ENCODE data around the gene RRAS2.

RRAS2 gene

GRCh38 chr11:14340721-14341120 lies 18.3 kb downstream of the RRAS2 start:
- no peak overlapping the region for H3K4me3 ChIP-seq (ENCODE audit: low read length)
- TF ChIP-seq, protein P1, sequence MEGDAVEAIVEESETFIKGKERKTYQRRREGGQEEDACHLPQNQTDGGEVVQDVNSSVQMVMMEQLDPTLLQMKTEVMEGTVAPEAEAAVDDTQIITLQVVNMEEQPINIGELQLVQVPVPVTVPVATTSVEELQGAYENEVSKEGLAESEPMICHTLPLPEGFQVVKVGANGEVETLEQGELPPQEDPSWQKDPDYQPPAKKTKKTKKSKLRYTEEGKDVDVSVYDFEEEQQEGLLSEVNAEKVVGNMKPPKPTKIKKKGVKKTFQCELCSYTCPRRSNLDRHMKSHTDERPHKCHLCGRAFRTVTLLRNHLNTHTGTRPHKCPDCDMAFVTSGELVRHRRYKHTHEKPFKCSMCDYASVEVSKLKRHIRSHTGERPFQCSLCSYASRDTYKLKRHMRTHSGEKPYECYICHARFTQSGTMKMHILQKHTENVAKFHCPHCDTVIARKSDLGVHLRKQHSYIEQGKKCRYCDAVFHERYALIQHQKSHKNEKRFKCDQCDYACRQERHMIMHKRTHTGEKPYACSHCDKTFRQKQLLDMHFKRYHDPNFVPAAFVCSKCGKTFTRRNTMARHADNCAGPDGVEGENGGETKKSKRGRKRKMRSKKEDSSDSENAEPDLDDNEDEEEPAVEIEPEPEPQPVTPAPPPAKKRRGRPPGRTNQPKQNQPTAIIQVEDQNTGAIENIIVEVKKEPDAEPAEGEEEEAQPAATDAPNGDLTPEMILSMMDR (IDR thresholded peaks at IDR 0.05; ENCODE audit: insufficient read depth, low read depth, low read length, missing control alignments) = no peak
- DNase-seq (ENCODE audit: low read depth) = no peak

DNA sequence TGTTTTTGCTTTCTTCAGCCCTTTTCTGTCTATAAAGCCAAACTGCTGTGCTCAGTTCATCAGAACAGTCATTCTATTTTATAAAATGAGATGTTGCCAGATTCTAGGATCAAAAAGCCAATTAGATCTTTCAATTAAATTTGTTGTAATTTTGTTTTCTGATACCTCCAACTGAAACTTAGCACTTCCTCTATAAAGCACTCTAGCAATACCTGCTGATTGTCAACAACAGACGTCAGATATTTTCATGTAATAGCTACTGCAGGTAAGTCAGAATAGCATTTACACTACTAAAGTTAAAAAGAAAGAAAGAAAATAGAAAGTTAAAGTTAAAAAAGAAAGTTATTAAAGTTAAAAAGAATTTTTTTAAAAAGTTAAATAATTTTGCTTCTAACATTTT lies 19.6 kb downstream of the RRAS2 start:
- H3K4me3 ChIP-seq (ENCODE audit: low read length) = no peak overlapping the region
- TF ChIP-seq, protein P1 (IDR thresholded peaks at IDR 0.05; ENCODE audit: insufficient read depth, low read depth, low read length, missing control alignments) = no peak
- DNase-seq (ENCODE audit: low read depth) = no peak

DNA sequence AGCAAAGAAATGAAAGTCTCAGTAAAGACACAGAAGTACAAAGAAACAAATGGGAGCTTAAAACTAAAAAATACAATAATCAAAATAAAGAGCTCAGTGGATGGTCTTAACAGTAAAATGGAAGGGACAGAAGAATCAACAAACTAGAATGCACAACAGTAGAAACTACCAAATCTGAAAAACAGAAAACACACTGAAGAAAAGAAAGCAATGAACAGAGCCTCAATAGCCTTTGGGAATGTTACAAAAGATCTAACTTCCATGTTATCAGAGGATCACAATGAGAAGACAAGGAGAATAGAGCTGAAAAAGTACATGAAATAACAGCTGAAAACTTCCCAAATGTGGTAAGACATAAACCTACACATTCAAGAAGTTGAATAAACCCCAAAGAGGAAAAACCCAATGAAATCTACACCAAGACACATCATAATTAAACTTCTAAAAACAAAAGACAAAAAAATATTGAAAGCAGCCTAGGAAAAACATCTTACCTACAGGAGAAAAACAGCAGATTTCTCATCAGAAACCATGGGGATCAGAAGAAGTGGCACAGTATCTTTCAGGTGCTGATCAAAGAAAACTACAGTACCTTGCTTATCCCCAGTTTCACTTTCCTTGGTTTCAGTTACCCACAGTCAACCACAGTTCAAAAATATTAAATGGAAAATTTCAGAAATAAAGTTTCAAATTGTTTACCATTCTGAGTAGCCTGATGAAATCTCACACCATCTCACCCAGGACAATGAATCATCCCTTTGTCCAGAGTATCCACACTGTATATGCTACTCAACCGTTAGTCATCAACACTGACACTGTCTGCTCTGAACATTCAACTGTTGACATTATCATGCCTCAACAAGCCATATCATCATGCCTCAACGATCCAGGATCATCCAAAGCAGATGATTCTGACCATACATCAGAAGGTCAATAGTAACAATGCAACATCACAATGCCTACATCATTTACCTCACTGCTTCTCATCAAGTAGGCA lies 22.2 kb downstream of the RRAS2 start:
- TF ChIP-seq, protein P1 (IDR thresholded peaks at IDR 0.05; ENCODE audit: insufficient read depth, low read depth, low read length, missing control alignments) = no peak
- H3K4me3 ChIP-seq (ENCODE audit: low read length) = peak overlapping the region; percentile 4
- DNase-seq (ENCODE audit: low read depth) = peak; percentile 99

GRCh38 chr11:14335712-14336111 lies 23.3 kb downstream of the RRAS2 start:
- no peak for DNase-seq (ENCODE audit: low read depth)
- TF ChIP-seq, protein P1 (IDR thresholded peaks at IDR 0.05; ENCODE audit: insufficient read depth, low read depth, low read length, missing control alignments) = no peak
- H3K4me3 ChIP-seq (ENCODE audit: low read length) = no peak overlapping the region

DNA sequence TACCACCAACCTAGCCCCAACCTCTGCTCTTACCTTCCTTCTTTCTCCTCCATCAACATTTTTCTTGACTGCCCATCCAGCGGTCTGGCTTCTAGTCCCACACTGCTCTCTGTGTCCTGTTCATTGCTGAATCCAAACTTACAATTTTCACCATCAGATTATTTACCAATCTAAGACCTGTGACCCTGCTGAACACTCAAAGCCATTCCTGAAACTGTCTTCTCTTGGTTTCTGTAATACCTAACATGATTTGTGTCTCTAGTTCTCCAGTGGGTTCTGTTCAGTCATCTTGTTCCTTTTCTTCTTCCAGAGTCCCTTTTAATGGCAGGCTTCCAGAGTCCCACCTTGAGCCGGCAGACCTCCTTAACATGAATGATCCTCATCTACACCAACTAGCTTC lies 24.1 kb downstream of the RRAS2 start:
- no peak for DNase-seq (ENCODE audit: low read depth)
- H3K4me3 ChIP-seq (ENCODE audit: low read length) = no peak overlapping the region
- TF ChIP-seq, protein P1 (IDR thresholded peaks at IDR 0.05; ENCODE audit: insufficient read depth, low read depth, low read length, missing control alignments) = no peak

DNA sequence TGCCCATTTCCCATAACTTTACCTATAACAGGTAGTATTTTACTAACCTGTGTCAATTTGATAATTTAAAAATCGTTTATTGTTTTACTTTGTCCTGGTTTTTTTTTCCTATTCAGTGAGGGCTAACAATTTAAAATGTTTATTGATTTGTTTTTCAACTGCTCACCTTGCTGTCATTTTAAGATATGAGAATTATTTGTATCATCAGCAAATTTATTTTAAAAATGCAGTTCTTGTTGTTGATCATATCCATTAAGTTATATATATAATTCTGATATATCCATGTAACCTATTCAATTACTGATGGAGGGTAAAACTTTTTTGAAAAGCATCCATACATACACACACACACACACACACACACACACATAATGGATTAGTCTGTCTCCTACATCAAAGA lies 24.8 kb downstream of the RRAS2 start:
- H3K4me3 ChIP-seq (ENCODE audit: low read length) = no peak overlapping the region
- DNase-seq (ENCODE audit: low read depth) = no peak
- TF ChIP-seq, protein P1 (IDR thresholded peaks at IDR 0.05; ENCODE audit: insufficient read depth, low read depth, low read length, missing control alignments) = no peak
